Spleen (tissue), 7 donors: ENCODE measurements around the gene LARP4B.

ENCODE experiments used
- POLR2A ChIP-seq, 3 donors: fragments of 450-650 bp; IDR thresholded peaks; one replicate each; pipeline ENCODE4 v1.5.1; 2017; ENCODE audit warnings: antibody characterized with exemption in 3 of 3, mild to moderate bottlenecking in 1 of 3
- POLR2AphosphoS5 ChIP-seq, 3 donors: sonication (generic); formaldehyde crosslinking; IDR thresholded peaks; one replicate each; pipeline ENCODE4 v1.5.1; 2017; ENCODE audit warnings: antibody characterized with exemption in 3 of 3
- TF ChIP-seq, protein P1 (sequence below), 11 experiments: fragments of 200-600 bp in 7 of 11; fragments of 450-650 bp in 4 of 11; sonication (generic) in 4 of 11; IDR thresholded peaks in 8 of 11; conservative IDR thresholded peaks in 3 of 11; 1 replicate in 7 of 11; 2 replicates in 4 of 11; pipeline versions ENCODE4 v1.4.0 to v1.8.0; 2016 to 2021; ENCODE audit warnings: antibody characterized with exemption in 11 of 11, inconsistent platforms in 4 of 11, mild to moderate bottlenecking in 1 of 11
- donor health status: DM: no; HTN: no; CAD: no; lungs with moderate emphysema.
- donor health status: DM: no; HTN: no; CAD: no.
- donor health status: DM: no; HTN: no; CAD: no.

DNA sequence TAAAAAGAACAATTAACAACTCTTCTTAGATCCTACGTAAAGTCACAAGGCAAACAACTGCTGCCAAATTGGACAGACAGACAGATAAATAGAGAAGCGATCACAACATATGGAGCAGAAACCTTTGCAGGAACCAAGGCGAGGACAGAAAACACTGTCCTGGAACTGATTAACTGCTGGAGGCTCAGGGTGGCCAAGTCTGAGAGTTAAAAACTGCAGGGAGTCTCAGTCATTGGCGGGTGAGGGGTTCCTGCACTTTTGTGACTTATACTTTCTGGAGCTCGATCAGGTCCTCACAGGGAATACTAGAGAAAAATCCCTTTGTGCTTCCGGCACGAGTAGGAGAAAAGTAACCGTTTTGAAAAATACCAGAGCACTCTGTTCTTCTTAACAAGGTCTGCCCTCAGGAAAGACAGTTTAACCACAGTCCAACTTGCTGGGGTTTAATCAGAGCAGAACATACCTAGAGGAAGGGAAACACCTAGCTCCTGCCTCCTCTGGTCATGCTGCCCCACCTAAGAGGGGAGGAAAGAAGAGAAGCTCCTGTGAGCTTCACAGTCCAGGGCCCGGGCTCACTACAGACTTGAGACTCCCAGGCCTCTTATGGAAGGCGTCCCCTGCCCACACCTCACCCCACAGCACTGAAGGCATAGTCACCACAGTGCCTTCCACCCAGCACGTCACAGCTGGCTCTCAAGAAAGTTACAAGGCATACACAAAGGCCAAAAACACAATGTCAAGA lies 74.9 kb downstream of the LARP4B start:
- TF ChIP-seq, protein P1, sequence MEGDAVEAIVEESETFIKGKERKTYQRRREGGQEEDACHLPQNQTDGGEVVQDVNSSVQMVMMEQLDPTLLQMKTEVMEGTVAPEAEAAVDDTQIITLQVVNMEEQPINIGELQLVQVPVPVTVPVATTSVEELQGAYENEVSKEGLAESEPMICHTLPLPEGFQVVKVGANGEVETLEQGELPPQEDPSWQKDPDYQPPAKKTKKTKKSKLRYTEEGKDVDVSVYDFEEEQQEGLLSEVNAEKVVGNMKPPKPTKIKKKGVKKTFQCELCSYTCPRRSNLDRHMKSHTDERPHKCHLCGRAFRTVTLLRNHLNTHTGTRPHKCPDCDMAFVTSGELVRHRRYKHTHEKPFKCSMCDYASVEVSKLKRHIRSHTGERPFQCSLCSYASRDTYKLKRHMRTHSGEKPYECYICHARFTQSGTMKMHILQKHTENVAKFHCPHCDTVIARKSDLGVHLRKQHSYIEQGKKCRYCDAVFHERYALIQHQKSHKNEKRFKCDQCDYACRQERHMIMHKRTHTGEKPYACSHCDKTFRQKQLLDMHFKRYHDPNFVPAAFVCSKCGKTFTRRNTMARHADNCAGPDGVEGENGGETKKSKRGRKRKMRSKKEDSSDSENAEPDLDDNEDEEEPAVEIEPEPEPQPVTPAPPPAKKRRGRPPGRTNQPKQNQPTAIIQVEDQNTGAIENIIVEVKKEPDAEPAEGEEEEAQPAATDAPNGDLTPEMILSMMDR (IDR thresholded peaks at IDR 0.05 in 8 of 11, conservative IDR thresholded peaks at IDR 0.05 in 3 of 11) = no peak
- TF ChIP-seq POLR2A (IDR thresholded peaks at IDR 0.05) = no peak
- TF ChIP-seq POLR2AphosphoS5 (IDR thresholded peaks at IDR 0.05) = no peak
